H1 (cell line): ENCODE results near the gene SYTL2.

ENCODE experiments used
- ATF3 ChIP-seq: IDR thresholded peaks from 2 replicates; pipeline ENCODE4 v1.6.1; 2011; ENCODE audit warnings: low read depth, mild to moderate bottlenecking, low read length; ENCODE audit not compliant: insufficient read depth
- CEBPB ChIP-seq: IDR thresholded peaks from 2 replicates; pipeline ENCODE4 v1.6.1; 2012; ENCODE audit warnings: low read depth, low read length
- EP300 ChIP-seq, 2 experiments: IDR thresholded peaks; 1 replicate in 1 of 2; 2 replicates in 1 of 2; pipeline ENCODE4 v1.6.1; 2011 to 2012; ENCODE audit warnings: low read depth in 2 of 2, low read length in 2 of 2, mild to moderate bottlenecking in 2 of 2, borderline replicate concordance in 1 of 2, inconsistent platforms in 1 of 2, moderate library complexity in 1 of 2
- POLR2A ChIP-seq, 2 experiments: IDR thresholded peaks; 1 replicate in 1 of 2; 2 replicates in 1 of 2; pipeline ENCODE4 v1.6.1; 2011; ENCODE audit warnings: low read depth in 2 of 2, low read length in 2 of 2, mild to moderate bottlenecking in 2 of 2; ENCODE audit errors: control extremely low read depth in 1 of 2
- TEAD4 ChIP-seq: IDR thresholded peaks from 2 replicates; pipeline ENCODE4 v1.6.1; 2012; ENCODE audit warnings: low read depth, low read length, inconsistent platforms, mixed read lengths
- TF ChIP-seq, protein P1 (sequence below), 3 experiments: IDR thresholded peaks; 1 replicate in 2 of 3; 2 replicates in 1 of 3; pipeline versions ENCODE4 v1.5.1 to v1.6.1; 2011; ENCODE audit warnings: low read length in 3 of 3, mild to moderate bottlenecking in 3 of 3, inconsistent platforms in 2 of 3, low read depth in 1 of 3, moderate library complexity in 1 of 3; ENCODE audit not compliant: insufficient read depth in 1 of 3; ENCODE audit errors: control extremely low read depth in 1 of 3

DNA sequence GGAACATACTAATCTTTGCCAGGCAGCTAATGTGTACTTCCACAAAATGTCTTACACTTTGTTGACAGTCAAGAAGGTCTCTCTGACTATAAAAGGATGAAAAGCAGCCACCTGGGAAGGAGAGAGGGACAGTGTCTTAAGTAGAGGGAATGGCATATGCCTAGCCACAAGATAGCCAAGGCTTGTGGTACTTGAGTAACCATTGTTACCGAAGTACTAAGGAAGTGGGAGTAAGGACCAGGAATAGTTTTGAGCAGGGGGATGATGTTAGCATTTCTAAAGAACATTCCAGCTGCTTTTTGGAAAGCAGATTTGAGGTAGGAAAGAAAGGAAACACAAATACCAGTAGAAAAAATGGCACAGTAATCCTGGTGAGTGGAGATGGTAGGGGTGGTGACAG is 159.8 kb downstream of the SYTL2 start:
- TF ChIP-seq ATF3 (no peak), POLR2A (IDR thresholded peaks at IDR 0.05; ENCODE audit: control extremely low read depth in 1 of 2, low read depth in 2 of 2, low read length in 2 of 2) (no peak), TEAD4 (no peak), EP300 (IDR thresholded peaks at IDR 0.05; ENCODE audit: borderline replicate concordance in 1 of 2, low read depth in 2 of 2, low read length in 2 of 2) (no peak), CEBPB (no peak)
- TF ChIP-seq, protein P1, sequence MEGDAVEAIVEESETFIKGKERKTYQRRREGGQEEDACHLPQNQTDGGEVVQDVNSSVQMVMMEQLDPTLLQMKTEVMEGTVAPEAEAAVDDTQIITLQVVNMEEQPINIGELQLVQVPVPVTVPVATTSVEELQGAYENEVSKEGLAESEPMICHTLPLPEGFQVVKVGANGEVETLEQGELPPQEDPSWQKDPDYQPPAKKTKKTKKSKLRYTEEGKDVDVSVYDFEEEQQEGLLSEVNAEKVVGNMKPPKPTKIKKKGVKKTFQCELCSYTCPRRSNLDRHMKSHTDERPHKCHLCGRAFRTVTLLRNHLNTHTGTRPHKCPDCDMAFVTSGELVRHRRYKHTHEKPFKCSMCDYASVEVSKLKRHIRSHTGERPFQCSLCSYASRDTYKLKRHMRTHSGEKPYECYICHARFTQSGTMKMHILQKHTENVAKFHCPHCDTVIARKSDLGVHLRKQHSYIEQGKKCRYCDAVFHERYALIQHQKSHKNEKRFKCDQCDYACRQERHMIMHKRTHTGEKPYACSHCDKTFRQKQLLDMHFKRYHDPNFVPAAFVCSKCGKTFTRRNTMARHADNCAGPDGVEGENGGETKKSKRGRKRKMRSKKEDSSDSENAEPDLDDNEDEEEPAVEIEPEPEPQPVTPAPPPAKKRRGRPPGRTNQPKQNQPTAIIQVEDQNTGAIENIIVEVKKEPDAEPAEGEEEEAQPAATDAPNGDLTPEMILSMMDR (IDR thresholded peaks at IDR 0.05; ENCODE audit: control extremely low read depth in 1 of 3, insufficient read depth in 1 of 3, low read depth in 1 of 3, low read length in 3 of 3) = no peak
